Type B pancreatic cell (in vitro differentiated cells): ENCODE measurements around the gene CYP2A6. TPM values are rescaled to one million over a fixed set of nuclear protein-coding genes. Genes with fewer than 3 reads are reported as not detected.

ENCODE experiments used
- DNase-seq: peaks from one replicate; pipeline ENCODE4 v3.0.0; 2021; ENCODE audit warnings: mixed read lengths; ENCODE audit not compliant: unreplicated experiment; ENCODE audit errors: extremely low spot score
- H3K27ac Mint-ChIP-seq: 2 replicates; pipeline ENCODE4 v1.8.0; 2021; ENCODE audit warnings: mild to moderate bottlenecking, mixed read lengths
- H3K27me3 Mint-ChIP-seq: 2 replicates; pipeline ENCODE4 v1.8.0; 2021; ENCODE audit warnings: mixed read lengths
- H3K36me3 Mint-ChIP-seq: 2 replicates; pipeline ENCODE4 v1.8.0; 2021; ENCODE audit warnings: mixed read lengths
- H3K4me1 Mint-ChIP-seq: one replicate; pipeline ENCODE4 v1.8.0; 2021; ENCODE audit warnings: mixed read lengths; ENCODE audit not compliant: unreplicated experiment
- H3K4me3 Mint-ChIP-seq: 2 replicates; pipeline ENCODE4 v1.8.0; 2021; ENCODE audit warnings: mild to moderate bottlenecking, mixed read lengths
- H3K9me3 Mint-ChIP-seq: 2 replicates; pipeline ENCODE4 v1.8.0; 2021; ENCODE audit warnings: mixed read lengths
- CTCF ChIP-seq: fragments of 200-600 bp; sonication (generic); conservative IDR thresholded peaks from 2 replicates; pipeline ENCODE4 v1.5.0; 2021; ENCODE audit warnings: antibody characterized with exemption, mild to moderate bottlenecking
- total RNA-seq: library from RNA; stranded (reverse); gene quantifications from 2 replicates; pipeline ENCODE4 v1.2.1, GENCODE V29; 2021; ENCODE audit warnings: low replicate concordance

Gene CYP2A6
- total RNA-seq, 1 donor from 2014 or later = not detected

GRCh38 chr19:40797166-40797962, 52.9 kb downstream of the CYP2A6 start:
- H3K27me3 Mint-ChIP-seq = no peaks in the 10 kb centered on the region
- peak overlapping the region; percentile 98 for H3K27ac Mint-ChIP-seq
- H3K9me3 Mint-ChIP-seq = no peaks in the 10 kb centered on the region
- H3K36me3 Mint-ChIP-seq = no peaks in the 10 kb centered on the region
- H3K4me3 Mint-ChIP-seq = peak overlapping the region; percentile 16
- H3K4me1 Mint-ChIP-seq = peaks cover 15% of the 10 kb centered on the region
- DNase-seq = no peak
- TF ChIP-seq CTCF = no peak

Other genes starting within 250 kb of the CYP2A6 start
- gene LTBP4, start 249.1 kb downstream of the CYP2A6 start, total RNA-seq = 31.8 and 145 TPM in 2 replicates
- gene NUMBL, start 159.8 kb downstream of the CYP2A6 start, total RNA-seq = 16.2 and 28.9 TPM in 2 replicates
- 39.9 and 48.4 TPM in 2 replicates for gene COQ8B, start 133.6 kb downstream of the CYP2A6 start, total RNA-seq
- 22.4 and 46.1 TPM in 2 replicates for gene ITPKC, start 133.3 kb downstream of the CYP2A6 start, total RNA-seq
- gene ACTMAP, start 100.0 kb downstream of the CYP2A6 start, total RNA-seq = 9.6 and 16.0 TPM in 2 replicates
- 79.6 and 130 TPM in 2 replicates for gene SNRPA, start 99.2 kb downstream of the CYP2A6 start, total RNA-seq
- gene MIA, start 74.9 kb downstream of the CYP2A6 start, total RNA-seq = 1.7 and 3.2 TPM in 2 replicates
- gene RAB4B, start 72.2 kb downstream of the CYP2A6 start, total RNA-seq = 10.4 and 12.4 TPM in 2 replicates
- gene EGLN2, start 51.3 kb downstream of the CYP2A6 start, total RNA-seq = 83.4 and 83.8 TPM in 2 replicates
- not detected in 2 replicates for gene CYP2A7, start 31.8 kb upstream of the CYP2A6 start, total RNA-seq
- 0.53 and 1.2 TPM in 2 replicates for gene CYP2B6, start 140.8 kb upstream of the CYP2A6 start, total RNA-seq
- not detected in 2 replicates for gene CYP2A13, start 238.0 kb upstream of the CYP2A6 start, total RNA-seq